ENCODE data around the gene MTRF1L. TPM values are rescaled to one million over a fixed set of nuclear protein-coding genes. Genes with fewer than 3 reads are reported as not detected.
"Not testable (repeated sequence)": the region's sequence is repeated elsewhere in the genome, so short reads cannot be mapped to it uniquely, and the experiment has no call there.

MTRF1L gene
- total RNA-seq, 1 donor from 2014 or later: 23.2 TPM

DNA sequence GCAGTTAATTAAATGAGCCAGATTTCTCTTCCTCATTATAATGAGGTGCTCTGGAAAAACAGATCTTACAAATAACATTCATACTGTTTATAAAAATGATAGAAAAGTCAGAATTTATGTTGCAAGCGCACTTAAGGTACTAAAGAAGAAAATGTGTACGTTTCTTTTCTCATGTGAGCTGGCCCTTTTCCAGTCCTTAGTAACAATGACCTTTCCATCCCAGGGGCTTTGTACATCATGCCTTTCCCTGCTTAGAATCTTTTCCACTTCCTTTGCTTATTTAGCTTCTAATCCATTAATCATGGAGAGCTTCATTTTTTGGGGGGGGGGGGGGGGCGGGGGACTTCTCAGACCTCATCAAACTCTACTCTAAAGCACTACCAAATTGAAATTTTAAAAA is 24.5 kb downstream of the MTRF1L start:
- H3K27ac Mint-ChIP-seq: no peak overlapping the region
- H3K9me3 Mint-ChIP-seq: no peaks in the 10 kb centered on the region
- H3K4me1 Mint-ChIP-seq (ENCODE audit: low read depth): peaks cover 77% of the 10 kb centered on the region
- no peaks in the 10 kb centered on the region for H3K27me3 Mint-ChIP-seq (ENCODE audit: insufficient read depth)
- intact Hi-C loops (cut with micrococcal nuclease): no loop called here
- H3K36me3 Mint-ChIP-seq (ENCODE audit: low read depth): peaks cover 48% of the 10 kb centered on the region
- no peak overlapping the region for H3K4me3 Mint-ChIP-seq
- DNase-seq (ENCODE audit: low spot score): no peak

DNA sequence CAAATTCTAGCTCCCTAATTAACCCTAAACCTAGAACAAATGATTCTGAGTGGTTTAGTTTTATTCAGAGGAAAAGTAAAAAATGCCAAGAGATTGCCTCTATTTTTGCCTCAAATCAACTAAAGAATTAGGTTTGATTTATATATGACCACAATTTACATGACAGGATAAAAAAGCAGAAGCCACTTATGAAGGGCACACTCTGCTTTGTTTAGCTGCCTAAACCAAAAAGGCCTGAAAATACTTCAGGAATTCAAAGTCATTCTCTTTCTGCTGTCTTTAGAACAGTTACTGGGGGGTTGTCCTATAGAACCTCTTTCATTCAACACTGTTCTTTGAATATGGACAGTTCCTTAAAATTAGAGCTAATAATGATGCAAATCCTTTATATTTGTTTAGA is 25.0 kb downstream of the MTRF1L start:
- DNase-seq (ENCODE audit: low spot score): no peak
- Mint-ChIP-seq H3K27me3 (ENCODE audit: insufficient read depth) (no peaks in the 10 kb centered on the region), H3K36me3 (ENCODE audit: low read depth) (peaks cover 53% of the 10 kb centered on the region), H3K9me3 (no peaks in the 10 kb centered on the region), H3K27ac (no peak overlapping the region), H3K4me1 (ENCODE audit: low read depth) (peaks cover 78% of the 10 kb centered on the region), H3K4me3 (no peak overlapping the region)
- intact Hi-C loops (cut with micrococcal nuclease): no loop called here

- H3K4me3 Mint-ChIP-seq: peak overlapping the region; percentile 50
- H3K9me3 Mint-ChIP-seq: no peaks in the 10 kb centered on the region
- H3K27ac Mint-ChIP-seq: no peak overlapping the region
- intact Hi-C loops (cut with micrococcal nuclease): no loop called here
- peaks cover 78% of the 10 kb centered on the region for H3K4me1 Mint-ChIP-seq (ENCODE audit: low read depth)
- no peak for DNase-seq (ENCODE audit: low spot score)
- no peaks in the 10 kb centered on the region for H3K27me3 Mint-ChIP-seq (ENCODE audit: insufficient read depth)
- H3K36me3 Mint-ChIP-seq (ENCODE audit: low read depth): peaks cover 57% of the 10 kb centered on the region
Measured at GRCh38 chr6:152976749-152977148, 25.8 kb downstream of the MTRF1L start.

DNA sequence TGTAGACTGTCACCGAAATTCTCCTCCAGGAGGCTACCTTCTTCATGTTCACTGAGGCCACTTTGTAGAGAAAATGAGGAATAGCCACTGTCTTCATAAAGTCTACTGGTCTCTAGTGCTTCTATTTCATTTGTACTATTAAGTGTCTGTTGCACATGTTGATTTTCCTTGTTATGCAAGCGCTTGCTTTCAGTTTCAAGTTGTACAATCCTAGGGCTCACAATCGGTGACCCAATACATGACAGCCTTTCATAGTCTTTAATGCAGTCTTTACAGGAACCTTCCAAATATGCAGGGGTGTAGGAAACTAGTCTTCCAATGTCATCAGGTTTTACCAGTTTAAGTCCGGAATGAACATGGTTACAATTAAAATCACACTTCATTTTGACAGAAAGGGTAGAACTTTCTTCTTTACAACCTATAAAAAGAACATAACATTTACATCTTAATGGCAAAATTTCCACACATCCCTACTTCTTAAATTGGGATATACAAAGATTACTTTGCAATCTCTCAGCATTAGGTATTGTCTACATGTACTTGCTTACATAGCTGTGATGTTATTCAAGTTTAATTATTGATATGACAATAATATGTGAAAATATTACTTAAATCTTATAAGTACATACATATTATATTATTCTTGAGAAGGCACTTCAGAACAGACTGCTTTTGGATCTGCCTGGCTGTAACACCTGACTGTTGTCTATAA is 27.1 kb downstream of the MTRF1L start:
- intact Hi-C loops (cut with micrococcal nuclease): no loop called here
- peak overlapping the region; percentile 1 for H3K27ac Mint-ChIP-seq
- no peaks in the 10 kb centered on the region for H3K9me3 Mint-ChIP-seq
- H3K36me3 Mint-ChIP-seq (ENCODE audit: low read depth): peaks cover 53% of the 10 kb centered on the region
- no peaks in the 10 kb centered on the region for H3K27me3 Mint-ChIP-seq (ENCODE audit: insufficient read depth)
- H3K4me3 Mint-ChIP-seq: peak overlapping the region; percentile 63
- peak; percentile 7 for DNase-seq (ENCODE audit: low spot score)
- peaks cover 67% of the 10 kb centered on the region for H3K4me1 Mint-ChIP-seq (ENCODE audit: low read depth)

DNA sequence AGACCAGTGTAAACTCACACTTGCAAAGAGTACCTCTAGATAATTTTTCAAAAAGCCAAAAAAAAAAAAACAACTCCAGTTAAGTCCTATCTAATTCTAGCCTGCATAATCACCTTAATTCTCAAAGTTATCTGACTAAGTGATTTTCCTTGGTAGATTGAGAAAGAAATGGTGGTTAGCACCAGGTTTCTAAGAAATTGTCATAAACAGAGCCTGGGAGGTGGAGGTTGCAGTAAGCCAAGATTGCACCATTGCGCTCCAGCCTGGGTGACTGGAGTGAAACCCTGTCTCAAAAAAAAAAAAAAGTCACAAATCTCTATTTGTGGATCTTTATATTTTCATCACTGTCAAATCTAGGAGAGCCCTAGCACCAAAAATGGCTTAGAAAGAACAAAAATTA is 28.6 kb downstream of the MTRF1L start:
- peaks cover 53% of the 10 kb centered on the region for H3K4me1 Mint-ChIP-seq (ENCODE audit: low read depth)
- intact Hi-C loops (cut with micrococcal nuclease): loop anchor here (1.0 to 5.0 kb wide), 2 partner anchors 8 to 33 kb away; no protein-coding TSS in a partner anchor

GRCh38 chr6:152969688-152970418 is 32.7 kb downstream of the MTRF1L start:
- no peak for DNase-seq (ENCODE audit: low spot score)
- H3K4me1 Mint-ChIP-seq (ENCODE audit: low read depth): peaks cover 16% of the 10 kb centered on the region
- intact Hi-C loops (cut with micrococcal nuclease): loop anchor here (5.0 kb wide), 1 partner anchor 37 kb away; no protein-coding TSS in a partner anchor

More for the DNA sequence above, 28.6 kb downstream of the MTRF1L start:
- Mint-ChIP-seq H3K9me3 (peaks cover 7% of the 10 kb centered on the region), H3K4me3 (peak overlapping the region; percentile 47), H3K27me3 (ENCODE audit: insufficient read depth) (no peaks in the 10 kb centered on the region), H3K27ac (peak overlapping the region; percentile 61), H3K36me3 (ENCODE audit: low read depth) (peaks cover 60% of the 10 kb centered on the region)
- DNase-seq (ENCODE audit: low spot score): no peak

GRCh38 chr6:152966168-152966894 is 36.2 kb downstream of the MTRF1L start:
- H3K9me3 Mint-ChIP-seq: peaks cover 26% of the 10 kb centered on the region
- intact Hi-C loops (cut with micrococcal nuclease); H3K4me3 Mint-ChIP-seq; H3K4me1 Mint-ChIP-seq (ENCODE audit: low read depth); H3K27ac Mint-ChIP-seq; DNase-seq (ENCODE audit: low spot score): not testable (repeated sequence)
- H3K27me3 Mint-ChIP-seq (ENCODE audit: insufficient read depth): peaks cover 18% of the 10 kb centered on the region
- peaks cover 19% of the 10 kb centered on the region for H3K36me3 Mint-ChIP-seq (ENCODE audit: low read depth)

More at GRCh38 chr6:152969688-152970418, 32.7 kb downstream of the MTRF1L start:
- Mint-ChIP-seq H3K36me3 (ENCODE audit: low read depth) (peaks cover 46% of the 10 kb centered on the region), H3K4me3 (no peak overlapping the region), H3K27ac (no peak overlapping the region), H3K9me3 (peaks cover 26% of the 10 kb centered on the region), H3K27me3 (ENCODE audit: insufficient read depth) (peaks cover under 1% of the 10 kb centered on the region)

DNA sequence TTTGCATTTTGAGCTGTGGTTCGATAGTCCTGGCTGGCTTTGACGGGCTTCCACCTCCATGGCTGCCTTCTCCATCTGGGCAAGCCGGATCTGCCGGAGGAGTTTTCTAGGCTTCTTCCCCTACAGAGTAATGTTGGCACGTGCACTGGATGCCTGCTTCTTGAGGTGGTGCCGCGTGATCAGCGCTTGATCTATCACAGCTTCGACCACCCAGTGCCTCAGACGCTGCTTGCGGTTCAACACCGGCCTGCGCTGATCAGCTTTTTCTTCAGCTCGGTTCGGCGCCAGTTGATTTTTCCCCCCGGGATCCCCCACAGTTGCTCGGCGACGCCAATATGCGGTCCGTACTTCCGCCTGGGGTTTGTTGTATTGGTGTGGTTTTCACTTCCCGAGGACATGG is 43.2 kb downstream of the MTRF1L start:
- Mint-ChIP-seq H3K27ac (no peak overlapping the region), H3K27me3 (ENCODE audit: insufficient read depth) (peaks cover 20% of the 10 kb centered on the region), H3K9me3 (no peaks in the 10 kb centered on the region), H3K4me1 (ENCODE audit: low read depth) (no peaks in the 10 kb centered on the region), H3K4me3 (no peak overlapping the region), H3K36me3 (ENCODE audit: low read depth) (no peaks in the 10 kb centered on the region)
- DNase-seq (ENCODE audit: low spot score): no peak
- intact Hi-C loops (cut with micrococcal nuclease): no loop called here

DNA sequence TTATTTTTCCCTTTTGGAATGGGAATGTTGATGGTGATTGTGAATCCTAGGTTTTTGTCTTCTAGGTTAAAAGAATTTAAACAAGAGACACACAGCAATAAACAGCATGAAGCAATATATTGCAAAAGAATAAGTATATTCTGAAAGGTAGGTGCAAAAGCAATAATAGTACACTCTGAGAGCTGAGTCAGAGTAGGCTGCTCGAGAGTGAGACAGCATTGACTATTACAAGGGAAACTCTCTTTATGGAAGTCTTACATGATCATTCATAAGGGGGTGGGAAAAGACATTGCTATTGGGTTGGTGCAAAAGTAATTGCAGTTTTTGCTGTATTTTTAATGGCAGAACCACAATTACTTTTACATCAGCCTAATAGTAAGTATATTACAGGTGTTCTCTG is 44.7 kb downstream of the MTRF1L start:
- intact Hi-C loops (cut with micrococcal nuclease): no loop called here
- H3K27ac Mint-ChIP-seq: no peak overlapping the region
- H3K9me3 Mint-ChIP-seq: no peaks in the 10 kb centered on the region
- peaks cover 18% of the 10 kb centered on the region for H3K27me3 Mint-ChIP-seq (ENCODE audit: insufficient read depth)
- no peak for DNase-seq (ENCODE audit: low spot score)
- H3K4me1 Mint-ChIP-seq (ENCODE audit: low read depth): no peaks in the 10 kb centered on the region
- no peak overlapping the region for H3K4me3 Mint-ChIP-seq
- no peaks in the 10 kb centered on the region for H3K36me3 Mint-ChIP-seq (ENCODE audit: low read depth)

GRCh38 chr6:152954443-152954842 is 48.1 kb downstream of the MTRF1L start:
- no peaks in the 10 kb centered on the region for H3K9me3 Mint-ChIP-seq
- H3K4me1 Mint-ChIP-seq (ENCODE audit: low read depth): no peaks in the 10 kb centered on the region
- H3K36me3 Mint-ChIP-seq (ENCODE audit: low read depth): no peaks in the 10 kb centered on the region
- DNase-seq (ENCODE audit: low spot score): no peak
- no peak overlapping the region for H3K27ac Mint-ChIP-seq
- H3K4me3 Mint-ChIP-seq: no peak overlapping the region
- peaks cover 5% of the 10 kb centered on the region for H3K27me3 Mint-ChIP-seq (ENCODE audit: insufficient read depth)
- intact Hi-C loops (cut with micrococcal nuclease): loop anchor here (1.0 to 5.0 kb wide), 2 partner anchors 70 to 402 kb away; no protein-coding TSS in a partner anchor

DNA sequence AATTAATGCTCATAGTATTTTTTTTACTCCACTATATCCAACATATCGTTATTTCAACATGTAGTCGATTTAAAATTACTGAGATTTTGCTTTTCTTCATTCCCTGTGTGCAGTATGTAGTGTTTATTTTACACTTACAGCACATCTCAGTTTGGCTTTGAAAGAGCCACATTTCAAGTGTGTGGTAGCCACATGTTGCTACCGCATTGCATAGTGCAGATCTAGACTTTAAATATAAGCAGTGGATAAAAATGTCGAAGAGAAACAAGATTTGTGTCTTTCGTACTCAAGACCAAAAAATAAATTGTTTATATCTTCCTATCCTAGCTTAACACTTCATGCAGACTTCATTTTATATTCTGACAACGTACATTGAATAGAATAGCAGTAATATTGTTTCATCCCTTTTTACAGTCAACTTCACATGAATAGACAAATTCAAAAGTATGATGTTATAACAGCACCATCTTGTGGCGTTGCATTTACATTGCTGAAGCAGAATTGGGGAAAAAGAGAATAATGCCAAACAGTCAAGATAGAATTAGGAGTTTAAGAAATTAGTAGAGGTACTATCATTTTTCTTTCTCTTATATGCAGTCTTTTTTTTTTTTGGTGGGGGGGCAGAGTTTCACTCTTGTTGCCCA is 49.5 kb downstream of the MTRF1L start:
- no peak for DNase-seq (ENCODE audit: low spot score)
- H3K9me3 Mint-ChIP-seq: no peaks in the 10 kb centered on the region
- no peak overlapping the region for H3K27ac Mint-ChIP-seq
- no peaks in the 10 kb centered on the region for H3K36me3 Mint-ChIP-seq (ENCODE audit: low read depth)
- H3K4me3 Mint-ChIP-seq: no peak overlapping the region
- H3K4me1 Mint-ChIP-seq (ENCODE audit: low read depth): peaks cover 5% of the 10 kb centered on the region
- intact Hi-C loops (cut with micrococcal nuclease): loop anchor here (5.0 kb wide), 1 partner anchor 401 kb away; no protein-coding TSS in a partner anchor
- peaks cover 6% of the 10 kb centered on the region for H3K27me3 Mint-ChIP-seq (ENCODE audit: insufficient read depth)

GRCh38 chr6:152952045-152952444 is 50.5 kb downstream of the MTRF1L start:
- Mint-ChIP-seq H3K9me3 (no peaks in the 10 kb centered on the region), H3K27me3 (ENCODE audit: insufficient read depth) (peaks cover 11% of the 10 kb centered on the region), H3K4me3 (no peak overlapping the region), H3K27ac (no peak overlapping the region), H3K36me3 (ENCODE audit: low read depth) (no peaks in the 10 kb centered on the region), H3K4me1 (ENCODE audit: low read depth) (peaks cover 8% of the 10 kb centered on the region)
- DNase-seq (ENCODE audit: low spot score): no peak
- intact Hi-C loops (cut with micrococcal nuclease): loop anchor here (5.0 kb wide), 1 partner anchor 400 kb away; no protein-coding TSS in a partner anchor
